GM21576 (cell line): ENCODE measurements around the gene BPNT1.
"Not testable (repeated sequence)": the region's sequence is repeated elsewhere in the genome, so short reads cannot be mapped to it uniquely, and the experiment has no call there.

ENCODE experiments used
- ATAC-seq: cut with Tn5 transposase; IDR thresholded peaks from one replicate; pipeline ENCODE4 v1.9.1; 2021; ENCODE audit warnings: mild to moderate bottlenecking, moderate library complexity; ENCODE audit not compliant: unreplicated experiment

The BPNT1 gene

GRCh38 chr1:220089650-220090556 is at the start of gene BPNT1:
BPNT1 (minus strand) TSS chr1:220089788; CDS start chr1:220079846, 9,942 bp downstream.
- peak; percentile 54 for ATAC-seq

DNA sequence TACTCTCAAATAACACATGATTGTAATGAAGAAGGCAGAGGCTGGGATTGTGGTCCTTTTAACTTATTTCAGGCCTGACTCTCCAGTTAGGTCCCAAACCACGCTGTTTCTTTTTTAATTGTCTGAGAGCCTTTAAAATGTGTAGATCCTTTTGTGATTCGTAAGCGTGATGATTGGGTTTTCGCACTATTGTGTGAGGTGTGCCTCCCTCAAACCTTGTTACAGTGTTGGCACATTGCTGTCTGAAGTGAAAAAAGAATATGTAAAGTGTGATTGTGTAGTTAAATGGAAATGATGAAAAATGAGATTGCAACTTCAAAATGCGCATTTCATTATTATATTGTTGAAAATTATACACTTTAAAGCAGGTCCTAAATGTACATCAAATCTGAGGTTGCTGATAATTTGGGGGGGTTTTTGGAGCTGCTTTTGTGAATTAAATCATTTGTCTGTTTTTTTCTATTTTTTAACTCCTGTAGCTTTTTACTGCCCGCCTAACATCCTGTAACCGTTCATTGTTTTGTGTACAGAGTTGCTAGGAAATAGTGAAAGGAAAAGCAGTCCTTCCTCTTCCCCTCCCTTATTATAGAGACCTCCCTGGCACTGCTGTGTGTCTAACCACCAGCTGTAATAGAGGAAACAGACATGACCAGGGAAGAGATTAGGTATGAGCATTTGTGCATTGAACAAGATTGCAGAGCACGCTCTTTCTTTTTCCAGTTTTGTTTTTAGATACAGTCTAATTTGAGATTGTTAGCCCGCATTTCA is 47.6 kb upstream of the BPNT1 start:
- no peak for ATAC-seq

GRCh38 chr1:220135755-220136154 is 46.2 kb upstream of the BPNT1 start:
- no peak for ATAC-seq

- no peak for ATAC-seq
Observed at GRCh38 chr1:220129479-220130210, 40.1 kb upstream of the BPNT1 start.

GRCh38 chr1:220127076-220127475 is 37.5 kb upstream of the BPNT1 start:
- no peak for ATAC-seq

DNA sequence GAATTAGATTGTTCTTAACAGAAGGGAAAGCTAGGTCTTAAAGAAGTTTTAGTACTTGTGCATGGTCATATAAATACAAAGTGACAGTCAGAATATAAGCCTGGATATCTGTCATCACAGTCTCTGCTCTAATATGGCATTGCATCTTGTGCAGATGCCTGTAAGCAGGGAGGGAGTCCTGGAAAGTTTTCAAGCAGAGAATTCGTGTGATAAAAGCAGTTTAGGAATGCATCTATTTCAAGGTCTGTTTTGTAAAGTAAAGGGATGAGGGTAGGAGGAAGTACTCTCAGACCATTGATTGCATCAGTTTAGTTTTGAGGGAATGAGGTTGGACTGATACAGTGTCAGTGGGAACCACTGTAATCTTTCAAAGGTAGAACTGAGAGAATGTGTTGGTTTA is 35.0 kb upstream of the BPNT1 start:
- ATAC-seq, result no peak

GRCh38 chr1:220123889-220124288 is 34.3 kb upstream of the BPNT1 start:
- ATAC-seq, result no peak

GRCh38 chr1:220123066-220123465 is 33.5 kb upstream of the BPNT1 start:
- no peak for ATAC-seq

DNA sequence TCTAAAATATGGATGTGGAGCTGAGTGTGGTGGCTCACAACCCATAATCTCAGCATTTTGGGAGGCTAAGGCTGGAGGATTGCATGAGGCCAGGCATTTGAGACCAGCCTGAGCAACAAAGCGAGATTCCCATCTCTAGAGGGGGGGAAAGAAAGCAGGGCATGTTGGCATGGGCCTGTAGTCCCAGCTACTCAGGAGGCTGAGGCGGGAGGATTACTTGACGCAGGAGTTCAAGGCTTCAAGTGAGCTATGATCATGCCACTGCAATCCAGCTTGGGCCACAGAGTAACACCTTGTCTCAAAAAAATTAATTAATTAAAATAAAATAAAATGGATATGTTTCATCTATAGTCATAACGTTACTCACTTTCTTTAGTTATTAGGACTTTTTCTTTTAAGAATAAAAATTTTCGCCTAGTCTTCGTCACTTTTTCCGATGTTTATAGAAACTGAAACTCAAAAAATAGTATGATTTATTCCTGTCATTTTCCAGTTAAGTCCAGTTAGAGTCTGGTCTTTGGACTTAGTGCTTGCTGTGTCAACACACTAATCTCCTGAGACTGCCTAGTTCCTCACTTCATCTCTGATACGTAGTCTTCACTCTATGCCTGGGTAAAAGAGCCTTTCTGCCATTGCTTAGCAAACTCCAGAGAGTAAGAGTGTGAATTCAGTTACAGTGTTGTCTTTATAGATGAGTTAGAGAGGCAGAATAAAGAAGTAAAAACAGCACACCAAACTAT is 32.4 kb upstream of the BPNT1 start:
- ATAC-seq, result no peak

DNA sequence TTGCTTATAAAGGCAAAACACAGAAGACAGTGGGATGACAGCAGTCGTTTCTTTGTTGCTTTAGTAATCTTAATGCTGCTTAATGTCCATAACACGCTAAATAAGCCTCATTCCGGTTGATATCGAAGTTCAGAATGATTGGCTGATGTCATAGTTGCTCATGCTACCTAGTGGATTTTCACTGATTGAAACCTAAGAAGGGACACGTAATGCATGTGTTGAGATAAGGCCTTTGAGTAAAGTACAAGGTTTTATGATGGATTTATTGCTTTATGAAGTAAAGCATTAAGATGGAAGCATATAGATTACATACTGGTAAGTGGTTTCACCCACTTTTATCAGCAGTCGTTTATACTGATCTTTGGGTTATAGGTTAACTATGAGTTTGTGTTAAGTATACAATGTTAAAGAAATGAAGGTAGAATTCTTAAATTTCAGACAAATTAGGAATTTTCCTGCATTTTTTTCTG is 29.5 kb upstream of the BPNT1 start:
- ATAC-seq, result no peak

DNA sequence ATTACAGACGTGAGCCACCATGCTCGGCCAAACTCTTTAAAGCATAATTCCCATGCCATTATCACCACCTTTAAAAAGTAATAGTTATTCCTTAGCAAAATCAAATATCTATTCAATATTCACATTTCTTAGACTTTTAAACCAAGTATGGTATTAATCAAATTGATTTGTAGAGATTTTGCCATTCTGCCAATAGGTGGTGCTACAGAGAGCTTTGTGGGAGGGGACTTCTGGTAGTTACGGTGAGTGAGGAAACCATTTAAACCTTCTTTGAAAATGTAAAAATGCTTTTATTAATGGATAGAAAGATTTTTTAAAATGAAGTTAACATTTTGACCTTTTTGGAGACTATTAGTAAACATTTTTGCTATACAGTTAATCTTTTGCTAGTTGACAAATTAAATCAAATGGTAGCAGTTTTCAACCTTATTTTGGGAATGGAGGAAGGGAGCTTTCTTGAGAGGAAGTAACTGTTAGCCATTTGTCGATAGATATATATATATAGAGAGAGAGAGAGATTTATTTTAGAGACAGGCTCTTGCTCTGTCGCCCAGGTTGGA is 23.6 kb upstream of the BPNT1 start:
- ATAC-seq, result no peak

GRCh38 chr1:220112600-220112999 is 23.0 kb upstream of the BPNT1 start:
- ATAC-seq, result not testable (repeated sequence)

GRCh38 chr1:220110473-220110872 is 20.9 kb upstream of the BPNT1 start:
- not testable (repeated sequence) for ATAC-seq

GRCh38 chr1:220099826-220100225 is 10.2 kb upstream of the BPNT1 start:
- ATAC-seq, result no peak

GRCh38 chr1:220094016-220094911 is 4.7 kb upstream of the BPNT1 start, which contains the start of gene IARS2:
IARS2 (plus strand) TSS chr1:220094132; CDS start chr1:220094217, 85 bp downstream.
- ATAC-seq, result peak; percentile 59

DNA sequence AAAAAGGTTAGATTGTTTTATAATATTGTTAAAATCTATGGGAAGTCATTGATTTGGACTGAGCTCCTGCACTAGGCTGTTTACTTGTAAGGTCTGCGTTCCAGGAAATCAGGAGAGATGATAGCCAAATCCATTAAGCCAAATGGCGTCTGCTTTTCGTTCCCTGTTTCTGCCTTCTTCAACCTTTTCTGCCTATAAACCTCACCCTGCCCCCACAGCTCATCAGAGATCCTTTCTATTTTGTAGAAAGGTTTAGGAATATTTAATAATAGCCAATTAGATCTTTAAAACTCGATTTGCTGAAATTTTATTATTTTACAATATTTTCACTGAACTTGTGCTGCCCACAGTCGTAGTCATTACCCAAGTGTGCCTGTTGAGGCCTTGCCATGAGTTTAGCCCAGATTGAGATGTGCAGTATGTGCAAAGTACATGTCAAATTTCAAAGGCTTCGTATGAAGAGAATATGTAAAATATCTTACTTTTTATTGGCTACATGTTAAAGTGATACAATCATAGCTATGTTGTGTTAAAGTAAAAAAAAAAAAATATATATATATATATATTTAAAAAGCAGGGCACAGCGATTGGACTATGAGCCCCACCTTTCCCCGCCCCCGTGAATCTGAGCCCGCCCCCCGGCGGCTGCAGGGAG is 3.9 kb upstream of the BPNT1 start:
- ATAC-seq, result peak; percentile 8

- ATAC-seq, result no peak
Observed at GRCh38 chr1:220092694-220093093, 3.1 kb upstream of the BPNT1 start.

- peak; percentile 41 for ATAC-seq
Observed at GRCh38 chr1:220086261-220086686, 3.3 kb downstream of the BPNT1 start.
